GM19025 (cell line): Measurements from ENCODE around the gene SPATA20.

Experiments used
- ATAC-seq: cut with Tn5 transposase; IDR thresholded peaks from one replicate; pipeline ENCODE4 v1.9.1; 2021; ENCODE audit warnings: mild to moderate bottlenecking, low read depth, moderate library complexity; ENCODE audit not compliant: unreplicated experiment

The SPATA20 gene

DNA sequence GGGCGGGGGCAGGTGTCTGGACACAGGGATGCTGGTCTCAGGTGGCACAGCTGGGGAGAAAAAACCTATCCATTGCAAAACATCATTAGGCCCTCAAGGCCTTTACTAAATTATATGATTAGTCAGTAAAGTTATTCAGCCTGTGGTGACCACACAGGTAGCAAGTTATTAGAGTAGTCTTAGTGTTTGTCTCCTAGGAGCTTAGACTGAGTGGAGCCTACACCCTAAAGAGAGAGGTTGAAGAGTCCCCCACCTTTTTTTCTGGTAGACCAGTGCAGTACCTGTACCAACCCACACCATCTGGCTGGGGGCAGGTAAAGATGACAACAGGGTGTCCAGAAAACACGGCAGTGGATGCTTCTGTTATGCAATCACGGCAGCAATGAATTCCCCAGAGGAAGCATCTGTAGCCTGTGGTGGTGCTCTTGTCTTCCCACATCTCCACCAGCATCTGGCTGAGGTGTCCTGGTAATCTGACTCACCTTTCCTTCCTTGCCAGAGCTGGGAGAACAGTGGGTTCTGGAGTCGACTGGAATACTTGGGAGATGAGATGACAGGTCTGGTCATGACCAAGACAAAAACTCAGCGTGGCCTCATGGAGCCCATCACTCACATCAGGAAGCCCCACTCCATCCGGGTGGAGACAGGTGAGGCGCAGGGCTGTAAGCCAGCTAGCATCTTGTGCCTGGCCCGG, 27.7 kb upstream of the SPATA20 start:
- no peak for ATAC-seq

DNA sequence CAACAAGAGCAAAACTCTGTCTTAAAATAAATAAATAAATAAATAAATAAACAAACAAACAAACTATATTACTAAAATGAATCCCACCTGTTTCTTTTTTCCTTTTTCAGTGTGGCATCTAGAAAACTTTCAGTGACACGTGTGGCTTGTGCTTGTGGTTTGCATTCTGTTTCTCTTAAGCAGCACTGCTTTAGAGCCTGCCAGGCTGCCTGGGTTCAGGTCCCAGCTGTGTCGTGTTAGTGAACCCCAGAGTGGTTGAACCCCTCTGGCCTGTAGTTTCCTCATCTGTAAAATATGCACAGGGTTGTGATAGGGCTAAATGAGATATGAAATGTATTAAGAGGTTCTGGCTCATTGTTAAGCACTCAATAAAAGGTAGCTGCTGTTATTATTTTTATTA, 26.5 kb upstream of the SPATA20 start:
- ATAC-seq: no peak

DNA sequence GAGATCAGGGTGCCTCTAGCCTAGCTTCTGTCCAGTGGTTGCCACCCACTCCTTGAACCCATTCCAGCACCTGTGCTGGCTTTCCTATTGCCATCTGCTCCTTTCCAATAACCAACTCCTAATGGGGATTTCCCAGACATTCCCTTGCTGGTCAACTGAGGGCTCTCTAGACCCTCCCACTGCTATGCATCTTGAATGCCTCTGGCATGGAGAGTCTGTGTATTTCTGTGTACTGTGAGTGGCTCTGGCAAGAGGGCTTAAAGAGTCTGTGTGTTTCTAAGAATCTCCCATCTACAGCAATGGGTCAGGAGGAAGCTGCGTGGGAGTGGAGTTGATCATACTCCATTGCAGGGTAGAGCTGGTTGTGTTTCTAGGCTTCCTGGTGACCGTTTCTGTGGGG, 25.5 kb upstream of the SPATA20 start:
- ATAC-seq: no peak

DNA sequence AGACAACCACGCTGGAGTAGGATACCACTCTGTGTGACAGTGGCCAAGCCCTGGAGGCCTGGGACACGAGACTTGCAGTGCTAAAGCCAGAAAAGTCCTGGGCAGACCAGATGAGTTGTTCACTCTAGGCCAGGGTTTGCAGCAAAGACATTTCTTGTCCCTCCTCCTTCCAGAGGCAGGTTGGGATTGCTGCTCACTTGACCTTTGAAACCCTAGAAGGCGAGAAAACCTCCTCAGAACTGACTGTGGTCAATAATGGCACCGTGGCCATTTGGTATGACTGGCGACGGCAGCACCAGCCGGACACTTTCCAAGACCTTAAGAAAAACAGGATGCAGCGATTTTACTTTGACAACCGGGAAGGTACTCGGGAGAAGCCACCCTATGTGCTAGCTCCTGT, 24.2 kb upstream of the SPATA20 start:
- ATAC-seq: no peak

DNA sequence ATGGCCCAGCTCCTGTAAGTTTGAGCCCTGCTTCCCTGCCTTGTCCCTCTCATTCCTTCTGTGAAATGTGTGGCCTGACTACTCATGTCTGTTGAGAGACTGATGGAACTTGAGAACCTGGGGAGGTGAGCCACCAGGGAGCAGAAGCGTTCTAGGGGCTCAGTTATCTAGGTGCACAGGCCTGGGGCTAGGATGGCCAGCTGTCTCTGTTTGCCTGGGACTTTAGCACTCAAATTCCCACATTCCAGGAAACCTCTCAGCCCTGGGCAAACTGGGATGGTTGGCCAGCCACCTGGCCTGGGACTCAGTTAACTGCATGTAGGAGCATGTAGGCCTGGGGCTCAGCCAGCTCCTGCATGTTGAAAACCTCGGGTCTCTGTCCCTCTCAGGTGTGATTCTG, 23.8 kb upstream of the SPATA20 start:
- ATAC-seq: no peak

DNA sequence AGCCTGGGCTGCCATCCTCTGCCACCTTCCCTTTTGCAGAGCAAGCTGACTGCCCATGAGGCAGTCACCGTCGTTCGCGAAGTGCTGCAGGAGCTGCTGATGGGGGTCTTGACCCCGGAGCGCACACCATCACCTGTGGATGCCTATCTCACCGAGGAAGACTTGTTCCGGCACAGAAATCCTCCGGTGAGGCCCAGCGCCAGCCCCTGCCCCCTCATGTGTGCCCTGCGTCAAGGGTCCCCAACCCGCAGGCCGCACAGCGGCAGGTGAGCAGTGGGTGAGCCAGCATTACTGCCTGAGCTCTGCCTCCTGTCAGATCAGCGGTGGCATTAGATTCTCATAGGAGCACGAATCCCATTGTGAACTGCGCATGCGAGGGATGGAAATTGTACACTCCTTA, 22.1 kb upstream of the SPATA20 start:
- ATAC-seq: no peak

DNA sequence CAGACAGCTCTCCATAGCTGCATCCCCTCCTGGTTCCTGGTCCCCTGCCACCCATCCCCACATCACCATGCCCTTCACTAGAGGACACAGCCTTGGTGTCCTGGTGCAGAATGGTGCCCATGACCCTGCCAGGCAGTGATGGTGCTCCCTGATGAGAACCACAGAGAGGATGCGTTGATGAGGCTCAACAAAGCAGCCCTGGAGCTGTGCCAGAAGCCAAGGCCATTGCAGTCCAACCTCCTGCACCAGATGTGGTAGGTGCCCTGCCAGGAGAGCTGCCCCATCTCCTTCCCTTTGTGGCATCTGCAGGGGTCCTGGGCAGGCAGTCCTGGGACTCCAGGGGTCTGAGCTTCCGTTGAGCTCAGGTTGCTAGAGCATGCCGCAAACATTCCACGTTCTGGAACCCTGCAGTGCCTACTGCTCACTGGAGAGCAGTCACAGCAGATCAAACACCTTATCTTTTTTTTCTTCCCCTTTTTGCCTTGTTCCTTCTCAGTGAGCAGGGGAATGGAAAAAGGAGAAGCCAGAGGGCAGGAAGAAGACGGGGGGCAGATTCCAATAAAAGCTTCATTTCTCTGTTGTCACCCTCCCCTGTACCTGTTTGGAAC, 19.7 kb upstream of the SPATA20 start:
- no peak for ATAC-seq

DNA sequence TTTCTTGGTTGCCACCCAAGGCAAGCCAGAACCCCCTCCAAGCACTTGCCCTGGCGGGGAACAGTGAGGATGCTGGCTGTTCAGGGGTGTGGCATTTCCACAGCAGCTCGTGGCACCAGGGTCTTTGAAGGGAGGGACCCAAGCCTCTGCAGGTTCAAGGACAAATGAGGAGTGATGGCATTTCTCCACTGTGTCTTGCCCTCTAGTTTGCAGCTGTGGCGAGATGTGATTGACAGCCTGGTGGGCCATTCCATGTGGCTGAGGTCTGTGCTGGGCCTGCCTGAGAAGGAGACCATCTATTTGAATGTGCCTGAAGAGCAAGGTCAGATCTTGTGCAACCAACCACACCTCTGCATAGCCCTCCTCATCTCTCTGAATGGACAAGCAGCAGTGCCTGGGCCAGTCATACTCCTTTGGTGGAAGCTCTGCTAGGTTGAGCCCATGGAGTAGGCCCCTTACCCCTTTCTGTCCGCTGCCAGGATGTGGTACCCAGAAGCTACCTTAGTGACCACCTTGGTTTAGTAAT, 19.0 kb upstream of the SPATA20 start:
- ATAC-seq: no peak

DNA sequence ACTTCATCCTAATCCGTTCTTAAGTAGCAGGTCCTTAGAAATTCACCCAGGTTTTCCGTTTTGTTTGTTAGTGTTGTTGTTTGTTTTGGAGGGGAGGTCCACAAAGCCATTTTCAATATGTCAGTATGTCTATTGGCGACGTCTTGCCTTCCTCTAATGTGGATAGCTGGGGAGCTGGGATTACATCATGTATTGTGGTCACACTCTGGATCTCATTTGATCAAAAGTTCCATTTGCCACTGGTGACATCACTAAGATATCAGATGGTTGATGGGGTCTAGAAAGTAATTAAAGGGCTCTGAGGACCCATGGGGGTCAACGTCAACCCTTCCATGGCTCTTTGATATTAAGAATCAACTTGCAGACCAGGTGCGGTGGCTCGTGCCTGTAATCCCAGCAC, 17.1 kb upstream of the SPATA20 start:
- no peak for ATAC-seq

DNA sequence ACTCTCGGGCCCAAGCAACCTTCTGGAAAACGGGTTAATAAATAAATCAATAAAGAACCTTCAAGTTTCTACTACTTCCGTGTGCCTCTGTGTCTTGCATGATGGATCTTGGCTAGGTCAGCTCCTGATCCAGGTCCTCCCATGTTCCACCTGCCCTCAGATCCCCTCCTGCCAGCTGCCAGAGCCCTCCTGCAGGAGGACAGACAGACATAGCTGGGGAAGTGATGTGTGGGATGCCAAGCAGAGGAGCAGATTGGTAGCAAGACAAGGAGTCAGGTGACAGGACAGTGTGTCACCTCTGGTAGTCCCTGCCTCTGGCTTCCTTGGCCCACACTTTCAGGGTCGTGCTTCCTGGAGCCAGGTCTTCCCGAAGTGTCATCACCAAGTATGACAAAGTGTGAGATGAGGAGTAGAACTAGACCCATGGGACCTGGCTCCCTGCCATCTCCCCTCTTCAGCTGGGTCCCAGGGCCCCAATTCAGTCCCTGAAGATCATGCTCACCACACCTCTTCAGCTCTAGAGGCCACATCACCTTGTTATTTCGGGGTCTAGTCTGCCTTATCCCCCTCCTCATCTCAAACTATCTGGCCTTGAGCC, 15.4 kb upstream of the SPATA20 start:
- no peak for ATAC-seq

DNA sequence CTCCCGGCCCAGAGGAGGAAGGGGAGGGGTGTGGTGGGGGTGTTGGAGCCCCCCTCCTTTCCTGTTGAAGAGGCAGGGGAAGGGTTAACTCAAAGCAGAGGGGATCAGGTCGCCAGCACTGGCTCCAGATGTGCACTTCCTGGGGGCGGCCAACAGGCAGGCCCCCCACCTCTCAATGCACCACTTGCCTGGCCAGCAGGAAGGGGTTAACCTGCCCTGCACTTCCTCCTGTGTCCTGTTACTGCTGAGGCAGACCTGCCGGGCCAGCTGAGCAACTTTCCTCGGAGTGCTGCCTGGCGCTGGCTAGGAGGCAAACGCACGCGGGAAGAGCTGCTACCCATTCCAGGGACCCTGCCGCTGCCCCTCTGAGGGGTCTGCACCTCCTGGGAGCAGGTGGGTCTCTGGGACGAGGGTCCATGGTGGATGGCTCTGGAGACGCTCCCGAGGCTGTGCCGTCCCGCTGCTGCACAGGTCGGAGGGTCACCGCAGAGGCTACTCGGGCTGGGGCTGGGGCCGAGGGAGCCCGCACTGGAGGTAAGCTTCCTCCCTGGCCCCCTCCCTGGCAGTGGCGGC, 14.4 kb upstream of the SPATA20 start, which contains the start of gene EPN3:
Gene EPN3 (plus strand): TSS at position 284 of the 573 bp plus-strand sequence. CDS start 3,822 bp downstream, outside the sequence.
- no peak for ATAC-seq

DNA sequence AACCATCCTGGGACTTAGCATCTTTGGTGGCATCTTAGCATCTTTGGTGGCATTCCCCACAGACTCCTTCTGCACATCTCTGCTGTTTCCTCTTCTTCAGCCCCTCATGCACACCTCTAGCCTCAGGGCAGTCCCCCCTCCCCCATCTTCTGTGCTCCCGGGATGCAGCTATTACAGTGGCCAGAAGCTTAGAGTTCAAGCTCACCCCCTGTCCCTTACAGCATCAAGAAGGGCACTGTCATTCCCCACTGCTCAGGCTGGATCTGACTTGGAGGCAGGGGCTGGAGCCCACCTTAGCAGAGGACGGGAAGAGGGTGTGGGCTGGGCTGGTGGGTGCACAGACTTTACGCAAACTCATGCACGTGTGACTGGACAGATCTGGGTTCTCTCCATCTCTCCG, 13.8 kb upstream of the SPATA20 start:
- no peak for ATAC-seq

DNA sequence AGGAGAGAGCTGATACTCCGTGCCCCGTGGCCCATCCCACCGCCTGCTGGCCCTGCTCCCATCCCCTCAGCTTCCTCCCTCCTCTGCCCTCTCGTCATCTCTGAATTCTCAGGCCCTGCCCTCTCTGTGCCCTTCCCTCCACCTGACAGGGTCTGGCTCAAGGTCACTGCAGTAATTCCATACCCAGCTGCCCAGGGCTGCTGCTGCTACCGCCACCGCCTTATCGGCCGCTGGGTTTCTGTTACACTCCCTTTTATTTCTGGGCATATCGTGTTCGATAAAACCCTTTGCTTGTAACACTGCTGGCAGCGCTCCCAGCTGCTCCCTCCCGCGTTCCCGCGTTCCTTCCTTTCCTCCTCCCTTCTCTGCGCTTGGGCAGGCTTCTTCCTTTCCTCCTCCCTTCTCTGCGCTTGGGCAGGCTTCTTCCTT, 13.2 kb upstream of the SPATA20 start:
- ATAC-seq: no peak

DNA sequence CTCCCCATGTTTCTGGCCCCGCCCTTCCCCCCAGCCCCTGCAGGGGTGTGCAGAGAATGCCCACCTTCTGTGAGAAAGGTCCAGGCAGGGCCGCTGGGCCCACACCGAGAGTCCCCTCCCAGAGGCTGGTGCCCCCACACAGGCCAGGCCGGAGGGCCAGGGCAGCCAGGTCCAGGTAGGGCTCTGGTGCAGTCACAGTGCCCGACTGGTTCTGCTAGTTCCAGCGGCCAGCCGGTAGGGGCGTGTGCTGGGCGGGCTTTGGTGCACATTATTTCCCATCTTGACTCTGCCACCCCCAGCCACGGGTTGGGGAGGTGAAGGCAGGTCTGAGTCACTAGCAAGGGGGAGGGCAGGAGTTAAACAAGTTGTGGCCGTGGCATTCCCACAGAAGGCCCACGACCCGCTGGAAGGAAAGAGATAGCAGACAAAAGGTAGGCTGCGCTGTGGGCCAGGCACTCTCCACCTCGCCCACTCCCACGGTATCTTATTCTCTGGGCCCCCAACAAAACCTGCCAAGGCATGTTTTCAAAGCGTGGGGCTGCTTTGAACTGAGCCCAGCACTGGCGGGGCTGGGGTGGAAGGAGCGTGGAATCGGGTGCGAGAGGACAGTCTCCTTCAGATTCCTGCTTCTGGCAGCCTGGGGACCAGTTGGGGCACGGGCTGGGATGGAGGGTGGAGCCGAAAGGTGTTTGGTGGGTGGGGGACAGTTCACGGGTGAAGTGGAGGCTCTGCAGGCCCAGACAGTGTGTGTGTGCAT, 12.6 kb upstream of the SPATA20 start:
- ATAC-seq: no peak

DNA sequence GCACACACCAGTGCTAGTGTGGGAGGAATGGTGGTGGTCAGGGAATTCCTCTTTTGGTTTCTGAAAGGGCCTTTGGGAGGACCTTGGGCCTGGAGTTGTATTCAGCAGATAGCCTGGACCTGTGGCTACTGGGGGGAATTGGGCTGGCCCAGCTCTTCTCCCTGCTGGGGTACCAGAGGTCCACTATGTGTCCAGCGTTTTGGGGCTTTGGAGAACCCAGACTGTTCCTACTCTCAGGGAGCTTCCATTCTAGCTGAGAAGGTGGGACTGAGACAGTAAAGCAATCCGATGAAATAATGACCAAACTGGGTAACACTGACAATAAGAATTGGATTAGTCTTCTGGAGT, 12.0 kb upstream of the SPATA20 start:
- no peak for ATAC-seq

DNA sequence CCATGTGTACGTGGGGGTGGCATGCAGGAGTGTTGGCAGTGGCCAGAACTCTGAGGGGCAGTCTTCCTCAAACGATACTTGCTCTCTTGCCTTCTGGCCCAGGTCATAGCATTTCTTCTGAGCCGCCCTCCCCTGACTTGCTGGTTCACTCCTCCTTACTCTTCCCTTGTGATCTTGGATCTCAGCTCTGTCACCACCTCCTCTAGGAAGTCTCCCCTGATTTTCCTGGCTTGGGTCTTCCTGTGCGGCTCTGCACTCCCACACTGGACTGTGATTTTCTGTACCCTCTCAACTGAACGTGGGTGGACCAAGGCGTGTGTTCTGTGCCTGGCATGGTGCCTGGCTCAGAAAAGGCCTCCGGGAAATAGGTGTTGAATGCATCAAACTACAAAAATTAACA, 11.6 kb upstream of the SPATA20 start:
- ATAC-seq: no peak

DNA sequence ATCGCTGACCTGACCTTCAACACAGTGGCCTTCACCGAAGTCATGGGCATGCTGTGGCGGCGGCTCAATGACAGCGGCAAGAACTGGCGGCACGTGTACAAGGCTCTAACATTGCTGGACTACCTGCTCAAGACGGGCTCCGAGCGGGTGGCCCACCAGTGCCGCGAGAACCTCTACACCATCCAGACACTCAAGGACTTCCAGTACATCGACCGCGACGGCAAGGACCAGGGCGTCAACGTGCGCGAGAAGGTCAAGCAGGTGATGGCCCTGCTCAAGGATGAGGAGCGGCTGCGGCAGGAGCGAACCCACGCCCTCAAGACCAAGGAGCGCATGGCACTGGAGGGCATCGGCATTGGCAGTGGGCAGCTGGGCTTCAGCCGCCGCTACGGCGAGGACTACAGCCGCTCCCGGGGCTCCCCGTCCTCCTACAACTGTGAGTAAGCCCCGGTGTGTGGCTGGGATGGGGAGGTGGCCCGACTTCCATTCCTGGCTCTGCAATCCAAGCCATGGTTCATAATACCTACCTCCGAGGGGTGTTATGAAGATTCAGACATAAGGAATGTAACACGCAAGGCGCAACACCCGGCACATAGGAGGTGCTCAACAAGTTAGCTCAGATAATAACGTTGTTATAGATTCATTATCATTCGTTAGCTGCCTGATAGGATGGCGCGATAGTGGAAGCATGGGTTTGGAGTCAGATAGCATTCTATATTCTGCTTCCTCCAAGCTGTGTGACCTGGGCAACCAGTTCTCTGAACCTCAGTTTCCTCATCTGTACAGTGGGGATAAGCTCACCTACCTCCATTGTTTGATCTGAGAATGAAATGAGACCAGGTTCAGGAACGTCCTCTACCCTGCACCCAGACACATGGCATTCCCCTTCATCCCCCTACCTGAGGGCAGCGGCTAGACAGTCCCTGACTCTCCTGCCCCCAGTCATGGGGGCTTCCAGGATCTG, 10.0 kb upstream of the SPATA20 start:
- ATAC-seq: no peak

DNA sequence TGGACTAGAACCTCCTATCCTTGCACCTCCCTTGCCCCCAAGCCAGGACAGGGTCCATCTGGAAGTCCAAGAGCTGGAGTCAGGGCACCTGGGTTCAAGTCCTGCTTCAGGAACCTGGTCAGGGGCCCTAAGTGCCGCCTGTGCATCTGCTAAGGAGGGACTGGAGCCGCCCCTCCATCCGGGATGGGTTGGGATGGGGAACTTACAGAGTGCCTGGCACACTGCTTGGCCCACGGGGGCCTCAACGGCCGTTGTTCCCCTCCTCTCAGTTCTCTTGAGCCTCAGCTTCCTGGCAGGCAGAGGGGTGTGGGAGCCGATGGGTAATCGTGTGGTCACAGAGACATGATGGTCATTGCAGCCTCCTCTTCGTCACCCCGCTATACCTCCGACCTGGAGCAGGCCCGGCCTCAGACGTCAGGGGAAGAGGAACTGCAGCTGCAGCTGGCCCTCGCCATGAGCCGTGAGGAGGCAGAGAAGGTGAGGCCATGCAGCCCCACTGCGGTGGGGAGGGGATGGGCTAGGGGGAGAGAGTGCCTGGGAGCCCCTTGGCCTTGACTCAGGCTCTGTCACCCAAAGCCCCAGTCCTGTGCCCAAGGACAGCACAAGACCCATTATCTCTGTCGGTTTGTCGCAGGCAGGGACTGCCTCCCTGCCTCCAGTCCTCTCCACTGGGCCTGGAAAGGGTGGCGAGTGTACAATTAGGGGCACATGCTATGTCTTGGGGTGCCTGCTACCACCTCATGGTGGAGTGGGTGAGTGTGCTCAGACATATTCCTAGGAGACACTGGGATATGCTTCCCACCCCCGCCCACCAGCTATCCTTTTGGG, 9.0 kb upstream of the SPATA20 start:
- no peak for ATAC-seq
